Amniotic epithelial cell (primary cell): ENCODE measurements around the gene CD96.
A peak's percentile ranks its signal among the peaks of the same experiment; 100 is the strongest.

Source experiments
- DNase-seq: peaks from one replicate; pipeline ENCODE4 v3.0.0-alpha.2; 2010; ENCODE audit warnings: low read depth

Gene CD96

GRCh38 chr3:111594781-111595180, 52.8 kb downstream of the CD96 start:
- no peak for DNase-seq

- DNase-seq = no peak
Measured at GRCh38 chr3:111595232-111595631, 53.2 kb downstream of the CD96 start, which contains the start of gene ZBED2. Gene ZBED2, minus strand, starts transcription at chr3:111595346. Its CDS starts 1,145 bp downstream, at chr3:111594201.

- no peak for DNase-seq
Measured at GRCh38 chr3:111596328-111596727, 54.3 kb downstream of the CD96 start.

GRCh38 chr3:111598139-111598538, 56.1 kb downstream of the CD96 start:
- DNase-seq = no peak

DNA sequence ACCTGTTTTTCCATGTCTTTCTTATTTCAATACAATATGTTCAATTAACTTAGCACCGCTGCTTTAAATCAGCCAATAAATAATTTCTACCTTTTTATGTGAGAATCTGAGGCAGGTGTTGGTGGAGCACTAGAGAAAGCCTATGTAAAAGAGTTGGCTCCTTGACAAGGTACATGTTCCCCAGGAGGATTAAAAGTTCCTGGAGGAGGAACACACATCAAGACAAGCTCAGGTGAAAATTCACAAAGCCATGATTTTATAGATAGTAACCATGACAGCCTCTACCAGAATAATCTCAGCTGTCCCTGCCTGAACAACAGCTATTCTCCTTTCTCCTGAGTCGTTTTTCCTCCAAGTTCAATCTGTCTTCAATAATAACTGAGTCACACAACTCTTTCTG, 56.6 kb downstream of the CD96 start:
- no peak for DNase-seq

DNA sequence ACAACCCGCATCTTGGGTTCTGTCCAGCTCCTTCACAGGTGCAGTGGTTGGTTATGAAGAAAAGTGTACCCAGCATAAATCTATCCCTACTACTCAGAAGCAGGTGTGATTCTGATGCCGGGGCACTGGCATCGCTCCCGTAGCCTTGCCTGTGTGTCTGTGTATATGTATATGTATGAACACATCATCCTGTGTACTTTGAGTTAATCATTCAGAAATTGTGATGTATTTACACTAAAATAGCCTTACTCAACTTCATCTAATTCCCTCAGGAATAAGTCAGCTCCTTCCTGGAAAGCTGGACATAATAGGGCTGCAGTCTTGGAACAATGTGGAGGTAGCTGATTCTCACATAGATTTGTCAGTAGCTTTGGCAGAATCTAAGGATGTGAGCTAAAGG, 59.8 kb downstream of the CD96 start:
- no peak for DNase-seq

DNA sequence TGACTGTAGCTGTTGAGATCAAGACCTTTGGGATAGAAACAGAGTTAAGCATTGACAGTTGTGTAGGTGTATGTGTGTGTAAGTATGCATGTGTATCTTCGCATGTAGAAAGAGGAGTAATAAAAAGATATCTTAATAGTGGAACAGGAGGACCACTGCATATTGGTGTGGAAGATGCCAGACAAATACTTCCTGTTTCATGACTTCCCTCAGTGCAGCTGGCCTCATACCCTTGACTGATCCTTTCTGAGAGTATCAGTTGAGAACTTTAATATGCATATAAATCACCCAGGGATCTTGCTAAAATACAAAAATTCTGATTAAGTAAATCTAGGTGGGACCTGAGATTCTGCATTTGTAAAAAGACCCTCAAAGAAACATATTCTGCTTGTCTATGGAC, 61.7 kb downstream of the CD96 start:
- DNase-seq = no peak

DNA sequence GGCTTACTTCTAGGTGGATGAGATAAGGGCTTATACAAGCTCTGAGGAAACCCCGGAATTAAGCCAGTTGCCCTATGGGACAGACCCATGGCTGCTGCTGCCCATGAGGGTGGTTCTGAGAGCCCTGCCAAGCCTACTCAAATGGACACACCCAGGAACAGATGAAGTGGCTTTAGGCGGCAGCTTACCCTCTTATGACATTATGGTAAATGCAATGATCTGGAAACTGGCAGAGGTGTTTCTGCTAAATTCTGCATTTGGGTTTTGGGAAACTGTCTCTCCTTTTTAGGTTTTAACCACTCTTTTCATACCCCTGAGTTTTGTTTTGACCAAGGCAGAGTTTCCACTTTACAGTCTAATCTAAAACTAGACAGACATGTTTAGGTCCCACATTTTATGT, 62.1 kb downstream of the CD96 start:
- DNase-seq = no peak

GRCh38 chr3:111605018-111605417, 63.0 kb downstream of the CD96 start:
- no peak for DNase-seq

DNA sequence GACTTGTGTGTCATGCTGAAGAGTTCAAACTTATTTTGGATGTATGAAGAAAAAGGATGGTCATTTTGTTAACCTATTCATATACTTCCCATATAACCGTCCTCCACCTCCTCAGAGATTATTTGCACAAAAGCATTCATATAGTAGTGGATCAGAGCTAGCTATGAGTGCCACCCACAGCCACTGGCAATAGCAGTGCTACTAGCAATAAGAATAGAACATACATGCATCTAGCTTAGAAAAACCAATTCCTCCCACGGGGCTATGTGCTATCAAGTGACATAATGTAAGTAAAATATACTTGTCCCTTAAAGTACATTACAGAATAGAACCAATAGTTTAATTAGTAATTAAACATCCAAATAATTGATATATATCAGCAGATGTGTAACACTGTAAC, 63.5 kb downstream of the CD96 start:
- DNase-seq = no peak

DNA sequence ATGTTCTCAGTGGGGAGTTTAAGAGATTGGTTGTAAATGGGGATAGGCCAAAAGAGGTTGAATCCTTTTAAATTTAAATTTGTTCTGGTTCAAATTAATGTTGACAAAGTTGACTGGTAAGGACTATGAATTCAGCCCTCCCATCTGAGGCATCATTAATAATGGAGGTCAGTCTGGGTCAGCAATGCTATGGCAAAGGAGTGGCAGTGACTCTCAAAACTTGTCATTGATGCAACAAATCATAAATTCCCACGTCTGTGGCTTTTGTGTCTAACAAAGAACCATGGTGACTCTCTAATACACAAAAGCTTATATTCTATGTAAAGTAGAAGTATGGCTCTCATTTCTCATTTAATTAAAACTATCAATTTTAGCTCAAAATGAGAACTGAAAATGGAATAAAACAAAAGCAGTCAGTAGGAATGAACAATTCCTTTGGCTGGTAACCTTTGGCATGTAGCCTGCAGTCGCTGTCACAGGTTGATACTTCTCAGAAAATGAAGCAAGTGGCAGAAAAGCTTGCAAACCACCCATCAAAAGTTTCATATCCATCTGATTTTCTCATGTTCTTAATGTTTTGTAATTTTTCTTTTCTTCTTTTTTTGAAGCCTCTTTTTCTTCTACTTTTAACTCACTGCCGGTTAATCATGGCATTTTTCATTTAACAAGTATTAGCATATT, 65.4 kb downstream of the CD96 start:
- DNase-seq = no peak

DNA sequence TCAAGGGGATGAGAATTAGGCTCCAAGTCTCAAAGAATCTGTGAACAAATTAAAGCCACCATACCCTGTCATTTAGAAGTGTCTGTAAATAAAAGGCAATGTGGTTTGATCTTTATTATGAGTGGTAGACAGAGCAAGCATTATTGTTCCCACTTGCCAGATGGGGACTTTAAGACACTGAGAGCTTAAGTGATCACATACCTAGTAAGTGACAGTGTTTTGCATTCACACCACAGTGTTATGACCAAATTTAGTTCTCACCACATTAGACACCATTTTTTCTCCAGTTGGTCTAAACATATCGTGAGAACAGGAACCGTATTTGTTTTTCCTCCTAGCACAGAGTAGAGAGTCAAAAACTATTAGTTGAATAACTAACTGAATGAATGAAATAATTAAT, 66.4 kb downstream of the CD96 start:
- no peak for DNase-seq

GRCh38 chr3:111609700-111610099, 67.7 kb downstream of the CD96 start:
- DNase-seq = no peak

DNA sequence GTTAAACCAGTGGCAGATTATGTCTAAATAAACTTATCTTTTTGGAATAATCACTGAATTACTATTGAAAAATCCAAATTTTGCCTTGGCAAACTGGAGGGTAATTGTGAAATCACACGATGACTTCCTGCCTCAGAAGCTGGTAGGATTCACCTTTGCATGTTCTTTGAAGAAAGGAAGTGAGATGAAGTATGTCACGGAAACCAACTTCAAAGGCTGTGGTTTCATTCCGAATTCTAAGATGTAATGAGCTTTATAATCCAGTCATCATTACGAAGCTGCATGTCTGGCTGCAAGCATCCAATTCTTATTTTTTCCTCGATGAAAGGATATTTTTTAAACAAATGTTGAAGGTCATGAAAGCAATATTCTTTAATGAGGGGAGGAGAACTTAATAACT, 68.2 kb downstream of the CD96 start:
- no peak for DNase-seq

GRCh38 chr3:111610612-111611054, 68.6 kb downstream of the CD96 start:
- no peak for DNase-seq

GRCh38 chr3:111613294-111613693, 71.3 kb downstream of the CD96 start:
- DNase-seq = no peak

DNA sequence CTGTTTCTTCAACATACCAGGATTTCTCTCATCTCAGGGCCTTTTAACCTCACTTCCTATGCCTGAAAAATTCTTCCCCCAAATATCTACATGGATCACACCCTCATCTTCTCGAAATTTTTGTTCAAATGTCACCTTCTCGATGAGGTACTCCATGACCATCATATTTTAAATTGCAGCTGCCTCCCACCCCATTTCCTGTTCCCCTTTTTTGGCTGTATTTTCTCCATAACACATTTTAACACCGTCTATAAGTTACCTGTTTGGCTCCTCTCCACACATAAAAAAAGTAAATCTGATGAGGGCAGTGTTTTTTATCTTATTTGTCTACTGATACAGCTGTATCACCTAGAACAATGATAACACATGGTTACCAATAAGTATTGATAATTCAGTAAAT, 73.9 kb downstream of the CD96 start:
- no peak for DNase-seq

- peak; percentile 14 for DNase-seq
Measured at GRCh38 chr3:111616417-111617105, 74.6 kb downstream of the CD96 start.

- DNase-seq = no peak
Measured at GRCh38 chr3:111617406-111617805, 75.4 kb downstream of the CD96 start.

DNA sequence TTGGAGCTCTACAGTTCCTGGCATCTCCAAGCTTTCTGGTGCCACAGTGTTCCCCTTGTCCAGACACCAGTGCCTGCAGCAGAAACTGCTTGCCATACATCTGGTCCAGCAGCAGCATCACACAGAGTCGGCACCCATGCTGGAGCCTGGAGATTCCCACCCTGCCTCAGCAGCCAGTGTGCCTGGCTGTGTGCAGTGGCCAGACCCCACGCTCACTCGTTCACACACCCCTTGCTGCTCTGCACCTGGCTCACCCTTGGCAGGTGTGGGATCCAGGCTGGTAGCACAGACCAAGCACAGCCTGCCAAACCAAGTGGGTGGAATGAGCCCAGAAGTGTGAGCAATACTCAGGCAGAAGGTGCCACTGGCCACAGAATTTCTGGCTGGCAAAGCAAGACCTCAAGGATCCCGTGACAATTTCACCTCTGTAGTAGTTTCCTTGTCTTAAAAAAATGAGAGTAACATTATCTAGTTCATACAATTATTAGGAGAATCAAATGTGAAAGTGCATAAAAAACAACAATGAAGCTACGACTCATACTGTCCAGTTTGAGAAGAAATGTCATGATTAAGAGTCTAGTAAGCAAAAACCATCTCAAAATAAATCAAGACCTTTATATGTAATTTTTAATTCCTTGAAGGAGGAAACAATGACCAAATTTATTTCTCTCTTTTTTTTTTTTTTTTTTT, 76.1 kb downstream of the CD96 start:
- DNase-seq = no peak

DNA sequence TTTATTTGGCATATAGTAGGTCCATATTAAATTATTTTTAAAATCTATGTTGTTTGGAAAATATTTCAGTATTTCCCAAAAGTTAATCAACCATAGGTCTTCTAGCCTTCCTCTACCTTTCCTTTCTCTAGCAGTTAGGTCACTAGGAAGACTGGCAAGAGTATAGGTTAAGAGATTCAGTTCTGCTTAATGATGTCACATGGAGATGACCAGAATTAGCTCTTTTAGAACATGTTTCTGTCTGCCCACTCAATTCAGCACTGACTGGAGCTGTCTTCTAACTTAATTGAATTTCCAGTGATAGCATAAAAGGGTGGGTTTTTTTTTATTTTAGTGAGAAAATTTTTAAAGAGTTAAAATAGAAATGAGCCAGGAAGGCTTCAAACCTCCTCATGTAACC, 76.9 kb downstream of the CD96 start:
- no peak for DNase-seq

DNA sequence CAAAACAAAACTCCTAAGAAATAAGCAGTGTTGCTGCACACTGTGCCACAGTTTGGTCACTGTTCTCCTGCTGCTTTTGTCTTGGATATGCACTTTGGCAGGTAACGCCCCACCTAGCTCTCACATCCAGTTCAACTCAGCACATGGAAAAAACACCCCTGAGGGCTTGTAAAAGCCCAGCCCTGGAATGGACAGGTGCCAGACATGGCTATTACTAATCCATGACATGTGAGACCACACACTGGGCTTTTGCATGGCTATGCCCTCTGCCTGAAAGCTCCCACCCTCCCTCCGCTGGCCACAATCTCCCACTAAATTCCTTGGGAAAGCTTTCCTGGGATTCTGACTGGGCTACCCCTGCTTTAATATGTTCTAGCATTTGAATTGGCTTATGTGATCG, 77.8 kb downstream of the CD96 start:
- DNase-seq = no peak

DNA sequence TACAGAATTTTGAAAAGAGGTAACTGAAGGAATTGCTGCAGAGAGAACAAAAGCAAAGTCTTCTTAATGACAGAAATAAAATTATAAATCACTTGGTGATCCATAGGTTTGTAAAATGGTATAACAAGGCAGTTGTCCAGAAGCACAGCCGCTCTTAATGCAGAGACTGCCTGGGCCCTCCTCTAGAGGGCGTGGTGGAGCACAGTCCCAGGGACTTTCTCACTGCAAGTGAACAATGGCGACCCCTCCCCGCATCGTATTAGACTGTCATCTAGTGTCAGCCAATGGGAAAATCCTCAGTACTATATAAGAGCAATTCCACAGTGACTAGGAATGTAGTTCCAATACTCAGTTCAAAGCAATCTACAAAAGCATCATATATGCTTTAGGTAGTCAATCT, 79.5 kb downstream of the CD96 start:
- peak; percentile 4 for DNase-seq
